ENCODE data around the gene FBXO36. TPM values are rescaled to one million over a fixed set of nuclear protein-coding genes. Genes with fewer than 3 reads are reported as not detected.

The FBXO36 gene
- total and polyA plus RNA-seq, 2 donors (not counting 3 experiments of a cell fraction or from before 2014, with no cell fraction given) = 0.53 to 1.2 TPM

DNA sequence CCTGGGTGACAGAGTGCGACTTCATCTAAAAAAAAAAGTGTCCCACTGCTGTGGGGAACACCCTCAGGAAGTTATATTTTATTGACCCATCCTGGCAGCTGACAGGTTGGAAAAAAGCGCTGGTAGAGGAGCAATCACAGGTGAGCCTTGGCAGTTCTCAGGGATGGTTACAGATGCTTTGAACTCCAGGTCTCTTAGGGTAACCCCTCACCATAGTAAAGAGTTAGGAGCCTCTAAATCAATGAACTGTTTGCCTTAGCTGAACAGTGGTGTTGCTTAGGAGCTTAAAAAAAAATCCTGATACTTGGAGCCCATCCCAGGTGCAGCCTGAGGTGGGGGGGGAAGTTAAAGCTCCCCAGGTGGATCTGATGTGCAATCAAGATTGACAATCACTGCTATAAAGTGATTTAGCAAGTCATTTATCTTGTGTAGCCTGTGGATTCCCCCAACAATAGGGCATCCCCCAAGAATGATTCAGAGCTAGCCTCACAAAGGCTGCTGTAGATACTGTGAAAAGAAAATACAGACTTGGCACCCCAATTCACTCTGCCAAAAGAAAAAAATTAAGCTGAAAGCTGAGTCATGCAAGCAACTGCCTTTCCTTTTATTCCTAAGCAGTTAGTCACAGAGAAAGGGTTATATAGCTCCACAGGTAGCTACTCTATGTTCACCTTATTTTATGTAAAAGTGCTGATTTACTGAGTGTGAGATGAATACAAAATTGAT, 131.6 kb downstream of the FBXO36 start:
- ChIA-PET CTCF (interaction anchor here (5.2 kb wide), 1 partner anchor 14 kb away, joined by 39 read pairs; no protein-coding TSS in a partner anchor), POLR2A (no interaction called here)
- no peak overlapping the region for H3K27ac ChIP-seq (ENCODE audit: insufficient read depth, low read depth, low read length)
- BruUV-seq (replicated peaks) = no TSS peak
- TF ChIP-seq FOS (IDR thresholded peaks at IDR 0.05; ENCODE audit: borderline replicate concordance, insufficient read depth, low read length) (no peak), GATA2 (IDR thresholded peaks at IDR 0.05; ENCODE audit: insufficient read depth, insufficient read length, low read depth, low read length) (no peak), MYC (IDR thresholded peaks at IDR 0.05; ENCODE audit: low read depth, low read length) (no peak), POLR2AphosphoS5 (IDR thresholded peaks at IDR 0.05; ENCODE audit: insufficient read depth, low read depth, low read length) (no peak), EZH2 (IDR thresholded peaks at IDR 0.05; ENCODE audit: borderline replicate concordance, low read depth, low read length, severe bottlenecking) (no peak), POLR2A (IDR thresholded peaks at IDR 0.05; ENCODE audit: low read depth, low read length) (no peak), JUN (IDR thresholded peaks at IDR 0.05; ENCODE audit: borderline replicate concordance, insufficient read depth, insufficient read length, low read depth) (no peak)
- TF ChIP-seq, protein P1, sequence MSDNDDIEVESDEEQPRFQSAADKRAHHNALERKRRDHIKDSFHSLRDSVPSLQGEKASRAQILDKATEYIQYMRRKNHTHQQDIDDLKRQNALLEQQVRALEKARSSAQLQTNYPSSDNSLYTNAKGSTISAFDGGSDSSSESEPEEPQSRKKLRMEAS (IDR thresholded peaks at IDR 0.05; ENCODE audit: insufficient read depth, insufficient read length) = no peak
- TF ChIP-seq, protein P2, sequence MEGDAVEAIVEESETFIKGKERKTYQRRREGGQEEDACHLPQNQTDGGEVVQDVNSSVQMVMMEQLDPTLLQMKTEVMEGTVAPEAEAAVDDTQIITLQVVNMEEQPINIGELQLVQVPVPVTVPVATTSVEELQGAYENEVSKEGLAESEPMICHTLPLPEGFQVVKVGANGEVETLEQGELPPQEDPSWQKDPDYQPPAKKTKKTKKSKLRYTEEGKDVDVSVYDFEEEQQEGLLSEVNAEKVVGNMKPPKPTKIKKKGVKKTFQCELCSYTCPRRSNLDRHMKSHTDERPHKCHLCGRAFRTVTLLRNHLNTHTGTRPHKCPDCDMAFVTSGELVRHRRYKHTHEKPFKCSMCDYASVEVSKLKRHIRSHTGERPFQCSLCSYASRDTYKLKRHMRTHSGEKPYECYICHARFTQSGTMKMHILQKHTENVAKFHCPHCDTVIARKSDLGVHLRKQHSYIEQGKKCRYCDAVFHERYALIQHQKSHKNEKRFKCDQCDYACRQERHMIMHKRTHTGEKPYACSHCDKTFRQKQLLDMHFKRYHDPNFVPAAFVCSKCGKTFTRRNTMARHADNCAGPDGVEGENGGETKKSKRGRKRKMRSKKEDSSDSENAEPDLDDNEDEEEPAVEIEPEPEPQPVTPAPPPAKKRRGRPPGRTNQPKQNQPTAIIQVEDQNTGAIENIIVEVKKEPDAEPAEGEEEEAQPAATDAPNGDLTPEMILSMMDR (IDR thresholded peaks at IDR 0.05; ENCODE audit: extremely low read depth in 1 of 2, insufficient read depth in 1 of 2, low read depth in 1 of 2, low read length in 2 of 2) = no peak
- no peak overlapping the region for H2AFZ ChIP-seq (ENCODE audit: low read depth, low read length)
- no peaks in the 10 kb centered on the region for H3K79me2 ChIP-seq (ENCODE audit: control insufficient read depth, insufficient read depth, low read length)
- intact Hi-C loops (cut with micrococcal nuclease) = no loop called here
- H3K9ac ChIP-seq (replicated peaks; ENCODE audit: extremely low read depth, insufficient read depth, low read length) = no peak overlapping the region
- no peaks in the 10 kb centered on the region for H3K4me1 ChIP-seq (ENCODE audit: control insufficient read depth, extremely low read depth, insufficient read depth, low read length)
- no peak overlapping the region for H3K4me3 ChIP-seq (replicated peaks in 1 of 3; ENCODE audit: insufficient read depth in 1 of 3, low read depth in 1 of 3, low read length in 3 of 3)
- no peak overlapping the region for H3K4me2 ChIP-seq (ENCODE audit: insufficient read depth, low read length)
- no peaks in the 10 kb centered on the region for H3K36me3 ChIP-seq (ENCODE audit: control insufficient read depth in 2 of 2, extremely low read depth in 1 of 2, insufficient read depth in 2 of 2, low read length in 2 of 2)
- H3K9me3 ChIP-seq (replicated peaks; ENCODE audit: control insufficient read depth, insufficient read depth, low read length) = no peaks in the 10 kb centered on the region
- FAIRE-seq (no peak), DNase-seq (ENCODE audit: low read depth, low spot score) (no peak)
- no peaks in the 10 kb centered on the region for H3K9me1 ChIP-seq (replicated peaks; ENCODE audit: control insufficient read depth, extremely low read depth, insufficient read depth, low read length)
- H3K27me3 ChIP-seq (ENCODE audit: control insufficient read depth in 2 of 2, insufficient read depth in 2 of 2, low read length in 2 of 2) = no peaks in the 10 kb centered on the region
- H4K20me1 ChIP-seq (replicated peaks; ENCODE audit: control insufficient read depth, extremely low read depth, insufficient read depth, low read length) = no peaks in the 10 kb centered on the region
- dilution Hi-C loops (cut with MboI; ENCODE audit: extremely low pct_ligation_motif_present, low sequenced_read_pairs) = no loop called here
